GM23338 (cell line): Measurements from ENCODE around the gene ZNF692. TPM values are rescaled to one million over a fixed set of nuclear protein-coding genes. Genes with fewer than 3 reads are reported as not detected.

Source experiments
- ATAC-seq: fragments of 200-7000 bp; cut with Tn5 transposase; 3 replicates; pipeline ENCODE4 v1.9.1; 2020
- DNase-seq: peaks from one replicate; pipeline ENCODE4 v3.0.0-alpha.2; 2015; ENCODE audit warnings: low spot score
- H2AFZ ChIP-seq: fragments of 200-600 bp; sonication (generic); 2 replicates; pipeline ENCODE4 v1.8.0; 2016; ENCODE audit warnings: antibody characterized with exemption, mild to moderate bottlenecking, moderate library complexity
- H3F3A ChIP-seq: fragments of 200-600 bp; sonication (generic); replicated peaks from 2 replicates; pipeline ENCODE4 v1.8.0; 2017; ENCODE audit warnings: antibody characterized with exemption, mixed run types, low read depth
- H3K27ac ChIP-seq: fragments of 200-600 bp; sonication (generic); 2 replicates; pipeline ENCODE4 v1.6.1; 2016; ENCODE audit warnings: low read depth
- H3K27me3 ChIP-seq: fragments of 200-600 bp; sonication (generic); 2 replicates; pipeline ENCODE4 v1.8.0; 2016; ENCODE audit warnings: mild to moderate bottlenecking, mixed run types, moderate library complexity; ENCODE audit not compliant: insufficient read depth
- H3K36me3 ChIP-seq: fragments of 200-600 bp; sonication (generic); 2 replicates; pipeline ENCODE4 v1.8.0; 2016; ENCODE audit warnings: mild to moderate bottlenecking; ENCODE audit not compliant: insufficient read depth
- H3K4me1 ChIP-seq: fragments of 200-600 bp; sonication (generic); 2 replicates; pipeline ENCODE4 v1.8.0; 2016; ENCODE audit warnings: mild to moderate bottlenecking, moderate library complexity; ENCODE audit not compliant: insufficient read depth
- H3K4me2 ChIP-seq: fragments of 200-600 bp; sonication (generic); 2 replicates; pipeline ENCODE4 v1.7.1; 2017; ENCODE audit warnings: mixed run types
- H3K4me3 ChIP-seq: fragments of 200-600 bp; sonication (generic); 2 replicates; pipeline ENCODE4 v1.6.1; 2016; ENCODE audit warnings: mixed run types
- H3K79me2 ChIP-seq: fragments of 200-600 bp; sonication (generic); replicated peaks from 2 replicates; pipeline ENCODE4 v1.8.0; 2017; ENCODE audit warnings: mild to moderate bottlenecking; ENCODE audit not compliant: insufficient read depth
- H3K9me2 ChIP-seq: fragments of 200-600 bp; sonication (generic); 2 replicates; pipeline ENCODE4 v1.8.0; 2017; ENCODE audit not compliant: insufficient read depth
- H4K20me1 ChIP-seq: fragments of 200-600 bp; sonication (generic); replicated peaks from 2 replicates; pipeline ENCODE4 v1.8.0; 2017; ENCODE audit warnings: mild to moderate bottlenecking; ENCODE audit not compliant: insufficient read depth
- H3K27ac Mint-ChIP-seq: 2 replicates; pipeline ENCODE4 v1.8.0; 2020; ENCODE audit warnings: inconsistent platforms, mild to moderate bottlenecking, moderate library complexity, mixed read lengths
- H3K27me3 Mint-ChIP-seq: 3 replicates; pipeline ENCODE4 v1.8.0; 2022; ENCODE audit warnings: low read depth, mild to moderate bottlenecking, moderate library complexity, mixed read lengths, inconsistent platforms; ENCODE audit not compliant: insufficient read depth, poor library complexity
- H3K36me3 Mint-ChIP-seq: 3 replicates; pipeline ENCODE4 v1.8.0; 2021; ENCODE audit warnings: low read depth, mild to moderate bottlenecking, inconsistent platforms, moderate library complexity, mixed read lengths
- H3K4me1 Mint-ChIP-seq: 3 replicates; pipeline ENCODE4 v1.8.0; 2020; ENCODE audit warnings: mild to moderate bottlenecking, inconsistent platforms, mixed read lengths
- H3K4me3 Mint-ChIP-seq: 3 replicates; pipeline ENCODE4 v1.8.0; 2021; ENCODE audit warnings: moderate library complexity, mild to moderate bottlenecking, inconsistent platforms, mixed read lengths
- H3K9me3 Mint-ChIP-seq: 3 replicates; pipeline ENCODE4 v1.8.0; 2020; ENCODE audit warnings: moderate library complexity, mild to moderate bottlenecking, inconsistent platforms, mixed read lengths
- CREB1 ChIP-seq: fragments of 250-450 bp; sonication (Bioruptor Pico); IDR thresholded peaks from 2 replicates; pipeline ENCODE4 v1.5.0; 2020; ENCODE audit warnings: low read depth, mild to moderate bottlenecking, moderate library complexity
- EZH2phosphoT487 ChIP-seq: fragments of 200-600 bp; sonication (generic); IDR thresholded peaks from one replicate; pipeline ENCODE4 v1.8.1; 2018; ENCODE audit warnings: antibody characterized with exemption; ENCODE audit not compliant: unreplicated experiment
- JUNB ChIP-seq: IDR thresholded peaks from one replicate; pipeline ENCODE4 v1.6.1; 2016; ENCODE audit warnings: antibody characterized with exemption; ENCODE audit not compliant: unreplicated experiment
- NANOG ChIP-seq: IDR thresholded peaks from 2 replicates; pipeline ENCODE4 v1.6.1; 2016; ENCODE audit warnings: antibody characterized with exemption, borderline replicate concordance
- POLR2AphosphoS5 ChIP-seq: IDR thresholded peaks from 2 replicates; pipeline ENCODE4 v1.6.1; 2016; ENCODE audit warnings: antibody characterized with exemption, low read depth
- ZNF114 ChIP-seq: fragments of 250-450 bp; sonication (Bioruptor Pico); IDR thresholded peaks from 2 replicates; pipeline ENCODE4 v1.5.0; 2020; ENCODE audit warnings: mild to moderate bottlenecking, moderate library complexity
- polyA plus RNA-seq: library from polyadenylated mRNA; unstranded; fragments of >200 nt; fragmentation: Nextera tagmentation; extraction: Ambion mirVana; gene quantifications from 2 replicates; pipeline ENCODE4 v1.2.1, GENCODE V29; 2016
- total RNA-seq: library from RNA; depleted of rRNA; stranded (reverse); fragments of >200 nt; shearing (Covaris generic); gene quantifications from 2 replicates; pipeline ENCODE4 v1.2.3, GENCODE V29; 2014
- TF ChIP-seq, protein P1 (sequence below): IDR thresholded peaks from one replicate; pipeline ENCODE4 v1.6.1; 2018; ENCODE audit warnings: antibody characterized with exemption; ENCODE audit not compliant: unreplicated experiment
- TF ChIP-seq, protein P2 (sequence below): IDR thresholded peaks from 2 replicates; pipeline ENCODE4 v1.6.1; 2016; ENCODE audit warnings: antibody characterized with exemption

ZNF692 gene
- total and polyA plus RNA-seq, 2 experiments from 2014 or later = 41.2 to 57.1 TPM

DNA sequence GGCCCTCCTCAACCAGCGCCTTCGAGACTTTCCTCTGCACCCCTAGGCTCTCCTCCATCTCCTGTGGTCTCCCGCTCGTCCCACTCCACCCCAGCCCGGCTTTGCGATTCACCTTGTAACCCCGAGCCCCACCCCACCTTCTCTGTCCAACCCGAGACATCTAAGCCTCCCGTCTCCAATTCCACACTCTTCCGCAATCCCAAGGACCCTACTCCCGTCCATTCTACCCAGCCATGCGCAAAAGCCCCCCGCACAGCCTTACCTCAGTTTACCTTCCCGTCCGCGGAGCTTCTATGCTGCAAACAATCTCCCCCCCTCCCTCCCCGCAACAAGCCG, 33.3 kb downstream of the ZNF692 start:
- no peak for DNase-seq
- Histone ChIP-seq H3K4me3 (peak overlapping the region; percentile 75), H3F3A (no peaks in the 10 kb centered on the region), H3K9me2 (no peaks in the 10 kb centered on the region; the same call in 1 of the 2 replicates), H3K27ac (no peak overlapping the region), H3K36me3 (no peaks in the 10 kb centered on the region), H3K79me2 (peaks cover 34% of the 10 kb centered on the region), H3K4me1 (peaks cover 10% of the 10 kb centered on the region), H2AFZ (peak overlapping the region; percentile 70; the same call in 1 of the 2 replicates), H3K27me3 (no peaks in the 10 kb centered on the region), H4K20me1 (peaks cover 7% of the 10 kb centered on the region; the same call in 1 of the 2 replicates), H3K4me2 (peak overlapping the region; percentile 72)
- Mint-ChIP-seq H3K36me3 (peaks cover 25% of the 10 kb centered on the region), H3K9me3 (peaks cover 2% of the 10 kb centered on the region), H3K27ac (peak overlapping the region; percentile 100), H3K4me1 (peaks cover 20% of the 10 kb centered on the region), H3K27me3 (peaks cover 6% of the 10 kb centered on the region), H3K4me3 (peak overlapping the region; percentile 89)
- peak; percentile 31 for ATAC-seq
- TF ChIP-seq CREB1 = no peak
- TF ChIP-seq POLR2AphosphoS5 = peak; percentile 57; the same call in 1 of the 2 replicates

DNA sequence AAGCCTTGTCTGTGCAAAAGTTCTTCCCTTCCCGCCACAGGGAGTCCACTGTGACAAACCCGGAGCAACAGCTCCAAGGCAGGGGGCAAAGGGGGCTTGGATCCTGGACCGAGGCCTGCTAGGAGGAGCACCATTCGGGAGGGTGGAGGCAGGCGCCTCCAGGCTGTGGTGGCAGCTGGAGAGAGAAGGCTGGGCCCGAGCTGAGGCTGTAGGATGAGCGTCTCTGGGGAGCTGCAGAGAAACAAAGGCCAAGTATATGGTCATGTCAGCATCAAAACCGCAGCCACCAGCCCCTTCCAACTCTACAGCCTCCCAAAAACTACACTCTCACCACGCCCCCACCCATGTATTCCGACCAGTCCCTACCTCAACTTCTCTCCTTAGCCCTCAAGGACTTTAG, 33.7 kb downstream of the ZNF692 start:
- H3K9me3 Mint-ChIP-seq = no peaks in the 10 kb centered on the region; the same call in 2 of the 3 replicates
- DNase-seq = no peak
- Histone ChIP-seq H3K79me2 (peaks cover 38% of the 10 kb centered on the region), H3K4me1 (peaks cover 10% of the 10 kb centered on the region), H3K36me3 (no peaks in the 10 kb centered on the region), H3K4me2 (peak overlapping the region; percentile 72), H3K9me2 (no peaks in the 10 kb centered on the region; the same call in 1 of the 2 replicates), H3K27me3 (no peaks in the 10 kb centered on the region), H2AFZ (peak overlapping the region; percentile 70; the same call in 1 of the 2 replicates), H3K4me3 (peak overlapping the region; percentile 75), H4K20me1 (peaks cover 8% of the 10 kb centered on the region; the same call in 1 of the 2 replicates), H3F3A (no peaks in the 10 kb centered on the region), H3K27ac (no peak overlapping the region)
- TF ChIP-seq, protein P1, sequence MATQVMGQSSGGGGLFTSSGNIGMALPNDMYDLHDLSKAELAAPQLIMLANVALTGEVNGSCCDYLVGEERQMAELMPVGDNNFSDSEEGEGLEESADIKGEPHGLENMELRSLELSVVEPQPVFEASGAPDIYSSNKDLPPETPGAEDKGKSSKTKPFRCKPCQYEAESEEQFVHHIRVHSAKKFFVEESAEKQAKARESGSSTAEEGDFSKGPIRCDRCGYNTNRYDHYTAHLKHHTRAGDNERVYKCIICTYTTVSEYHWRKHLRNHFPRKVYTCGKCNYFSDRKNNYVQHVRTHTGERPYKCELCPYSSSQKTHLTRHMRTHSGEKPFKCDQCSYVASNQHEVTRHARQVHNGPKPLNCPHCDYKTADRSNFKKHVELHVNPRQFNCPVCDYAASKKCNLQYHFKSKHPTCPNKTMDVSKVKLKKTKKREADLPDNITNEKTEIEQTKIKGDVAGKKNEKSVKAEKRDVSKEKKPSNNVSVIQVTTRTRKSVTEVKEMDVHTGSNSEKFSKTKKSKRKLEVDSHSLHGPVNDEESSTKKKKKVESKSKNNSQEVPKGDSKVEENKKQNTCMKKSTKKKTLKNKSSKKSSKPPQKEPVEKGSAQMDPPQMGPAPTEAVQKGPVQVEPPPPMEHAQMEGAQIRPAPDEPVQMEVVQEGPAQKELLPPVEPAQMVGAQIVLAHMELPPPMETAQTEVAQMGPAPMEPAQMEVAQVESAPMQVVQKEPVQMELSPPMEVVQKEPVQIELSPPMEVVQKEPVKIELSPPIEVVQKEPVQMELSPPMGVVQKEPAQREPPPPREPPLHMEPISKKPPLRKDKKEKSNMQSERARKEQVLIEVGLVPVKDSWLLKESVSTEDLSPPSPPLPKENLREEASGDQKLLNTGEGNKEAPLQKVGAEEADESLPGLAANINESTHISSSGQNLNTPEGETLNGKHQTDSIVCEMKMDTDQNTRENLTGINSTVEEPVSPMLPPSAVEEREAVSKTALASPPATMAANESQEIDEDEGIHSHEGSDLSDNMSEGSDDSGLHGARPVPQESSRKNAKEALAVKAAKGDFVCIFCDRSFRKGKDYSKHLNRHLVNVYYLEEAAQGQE = no peak
- no peak for TF ChIP-seq NANOG
- no peak for TF ChIP-seq ZNF114 (CRISPR knock-in tag)
- TF ChIP-seq, protein P2, sequence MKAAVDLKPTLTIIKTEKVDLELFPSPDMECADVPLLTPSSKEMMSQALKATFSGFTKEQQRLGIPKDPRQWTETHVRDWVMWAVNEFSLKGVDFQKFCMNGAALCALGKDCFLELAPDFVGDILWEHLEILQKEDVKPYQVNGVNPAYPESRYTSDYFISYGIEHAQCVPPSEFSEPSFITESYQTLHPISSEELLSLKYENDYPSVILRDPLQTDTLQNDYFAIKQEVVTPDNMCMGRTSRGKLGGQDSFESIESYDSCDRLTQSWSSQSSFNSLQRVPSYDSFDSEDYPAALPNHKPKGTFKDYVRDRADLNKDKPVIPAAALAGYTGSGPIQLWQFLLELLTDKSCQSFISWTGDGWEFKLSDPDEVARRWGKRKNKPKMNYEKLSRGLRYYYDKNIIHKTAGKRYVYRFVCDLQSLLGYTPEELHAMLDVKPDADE = no peak
- TF ChIP-seq EZH2phosphoT487 = no peak
- no peak for TF ChIP-seq JUNB
- no peak for TF ChIP-seq POLR2AphosphoS5
- TF ChIP-seq CREB1 = no peak
- peaks cover 6% of the 10 kb centered on the region for H3K27me3 Mint-ChIP-seq
- H3K36me3 Mint-ChIP-seq = peaks cover 28% of the 10 kb centered on the region
- peaks cover 23% of the 10 kb centered on the region for H3K4me1 Mint-ChIP-seq
- ATAC-seq = no peak
- peak overlapping the region; percentile 100 for H3K27ac Mint-ChIP-seq
- peak overlapping the region; percentile 89 for H3K4me3 Mint-ChIP-seq
